HEK293 (cell line): ENCODE results near the gene RGS7.

Source experiments
- SETDB1 ChIP-seq: IDR thresholded peaks from one replicate; pipeline ENCODE4 v1.6.1; 2017; ENCODE audit warnings: mild to moderate bottlenecking, low read length, moderate library complexity, mixed read lengths; ENCODE audit not compliant: insufficient read length
- ZNF239 ChIP-seq: fragments of 450-650 bp; formaldehyde crosslinking; IDR thresholded peaks from 2 replicates; pipeline ENCODE4 v1.5.1; 2016; ENCODE audit warnings: missing biosample characterization, missing genetic modification characterization
- ZNF747 ChIP-seq: fragments of 450-650 bp; formaldehyde crosslinking; IDR thresholded peaks from 2 replicates; pipeline ENCODE4 v1.5.1; 2016; ENCODE audit warnings: missing biosample characterization, missing genetic modification characterization

GRCh38 chr1:241357366-241358340 lies 648 bp upstream of the RGS7 start:
- TF ChIP-seq ZNF239 (tag by site-specific recombination), result no peak
- TF ChIP-seq ZNF747 (tag by site-specific recombination), result no peak
- no peak for TF ChIP-seq SETDB1
